Stimulated activated CD4-positive, alpha-beta T cell treated with anti-CD3 and anti-CD28 coated beads, TNF-alpha, amount 100 ng/mL, for 1 hour (primary cell): Measurements from ENCODE around the gene RPRML.
"Not testable (repeated sequence)": the region's sequence is repeated elsewhere in the genome, so short reads cannot be mapped to it uniquely, and the experiment has no call there.

Source experiments
- DNase-seq, 3 donors: peaks; one replicate each; pipeline ENCODE4 v3.0.0-alpha.2; 2020; ENCODE audit warnings: low read depth in 3 of 3, low spot score in 1 of 3

RPRML gene

GRCh38 chr17:46976626-46977270 lies 2.3 kb downstream of the RPRML start:
- DNase-seq, result no peak

- DNase-seq, result no peak
Observed at GRCh38 chr17:46975287-46975686, 3.8 kb downstream of the RPRML start.

GRCh38 chr17:46974086-46974485 lies 5.0 kb downstream of the RPRML start:
- DNase-seq, result no peak

DNA sequence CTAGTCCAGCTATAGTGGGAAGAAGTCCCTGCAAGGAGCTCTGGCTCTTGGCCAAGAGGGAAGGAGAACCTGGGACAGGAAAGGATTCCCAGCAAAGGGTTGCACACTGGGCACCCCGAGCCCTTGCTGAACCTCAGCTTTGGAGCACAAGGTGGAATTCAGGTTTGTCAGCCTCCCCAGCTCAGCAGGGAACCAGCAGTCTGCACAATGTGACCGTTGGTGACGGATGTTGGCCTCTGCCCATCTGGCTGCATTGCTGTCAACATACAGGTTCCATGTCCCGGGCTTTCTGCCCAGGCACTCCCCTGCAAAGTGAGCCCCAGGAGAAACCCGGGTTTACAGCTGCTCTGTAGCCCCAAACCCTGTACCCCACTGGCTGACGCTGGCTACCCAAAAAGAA lies 6.7 kb downstream of the RPRML start:
- no peak for DNase-seq

DNA sequence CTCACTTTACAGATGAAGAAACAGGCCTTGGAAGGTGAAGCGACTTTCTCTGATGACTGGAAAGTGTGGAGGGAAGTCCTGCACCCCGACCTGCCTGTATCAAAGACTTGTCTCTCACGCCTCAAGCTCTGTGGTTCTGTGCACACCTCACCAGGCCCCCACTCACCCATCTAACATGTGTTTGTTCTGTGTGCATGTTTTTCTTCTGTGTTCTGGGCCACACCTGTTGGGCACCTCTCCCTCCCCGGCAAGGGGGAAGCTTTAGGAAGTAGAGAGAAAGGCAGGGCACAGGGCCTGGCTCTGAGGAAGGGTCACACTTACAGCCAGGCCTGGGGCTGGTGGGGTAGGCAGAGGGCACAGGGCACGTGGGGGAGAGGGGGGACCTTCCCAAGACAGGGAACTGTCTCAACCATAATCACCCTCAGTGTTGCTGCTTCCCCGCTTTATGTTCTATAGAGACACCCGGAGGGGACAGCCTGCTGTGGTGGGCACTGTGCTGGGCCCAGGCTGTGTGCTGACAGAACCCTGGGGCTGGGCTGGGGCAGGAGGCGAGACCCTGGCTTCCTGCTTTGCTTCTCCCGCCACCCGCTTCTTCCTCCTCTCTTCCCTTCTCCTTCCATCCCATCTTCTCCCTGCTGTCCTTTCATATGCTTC lies 7.3 kb downstream of the RPRML start:
- no peak for DNase-seq

- DNase-seq, result no peak
Observed at GRCh38 chr17:46968896-46969295, 10.2 kb downstream of the RPRML start.

DNA sequence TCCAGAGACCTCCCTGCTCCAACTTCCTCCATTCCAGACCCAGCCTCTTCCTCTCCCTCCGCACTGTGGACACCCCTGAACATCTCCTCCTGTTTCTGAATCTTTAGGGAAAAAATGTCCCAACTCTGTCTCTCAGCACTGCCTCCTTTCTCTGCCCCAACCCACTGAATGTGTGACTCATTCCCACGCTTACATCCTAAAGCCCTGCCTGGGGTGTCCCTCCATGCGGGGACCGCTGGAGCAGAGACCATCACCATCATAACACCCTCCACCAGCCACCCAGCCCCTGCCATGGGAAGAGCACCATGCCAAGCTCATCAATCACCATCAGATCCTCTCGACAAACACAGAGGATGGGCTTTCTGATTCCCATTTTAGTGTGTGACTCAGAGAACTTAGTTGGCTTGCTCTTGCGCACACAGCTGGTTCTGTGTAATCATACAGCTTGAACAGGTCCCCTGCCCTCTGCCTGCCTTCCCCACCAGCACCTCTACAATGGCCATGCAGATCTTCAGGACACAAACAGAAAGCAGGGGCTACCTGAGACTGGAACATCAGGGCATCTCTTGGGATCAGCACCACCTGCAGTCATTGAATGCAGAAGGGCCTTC lies 10.7 kb downstream of the RPRML start:
- no peak for DNase-seq

DNA sequence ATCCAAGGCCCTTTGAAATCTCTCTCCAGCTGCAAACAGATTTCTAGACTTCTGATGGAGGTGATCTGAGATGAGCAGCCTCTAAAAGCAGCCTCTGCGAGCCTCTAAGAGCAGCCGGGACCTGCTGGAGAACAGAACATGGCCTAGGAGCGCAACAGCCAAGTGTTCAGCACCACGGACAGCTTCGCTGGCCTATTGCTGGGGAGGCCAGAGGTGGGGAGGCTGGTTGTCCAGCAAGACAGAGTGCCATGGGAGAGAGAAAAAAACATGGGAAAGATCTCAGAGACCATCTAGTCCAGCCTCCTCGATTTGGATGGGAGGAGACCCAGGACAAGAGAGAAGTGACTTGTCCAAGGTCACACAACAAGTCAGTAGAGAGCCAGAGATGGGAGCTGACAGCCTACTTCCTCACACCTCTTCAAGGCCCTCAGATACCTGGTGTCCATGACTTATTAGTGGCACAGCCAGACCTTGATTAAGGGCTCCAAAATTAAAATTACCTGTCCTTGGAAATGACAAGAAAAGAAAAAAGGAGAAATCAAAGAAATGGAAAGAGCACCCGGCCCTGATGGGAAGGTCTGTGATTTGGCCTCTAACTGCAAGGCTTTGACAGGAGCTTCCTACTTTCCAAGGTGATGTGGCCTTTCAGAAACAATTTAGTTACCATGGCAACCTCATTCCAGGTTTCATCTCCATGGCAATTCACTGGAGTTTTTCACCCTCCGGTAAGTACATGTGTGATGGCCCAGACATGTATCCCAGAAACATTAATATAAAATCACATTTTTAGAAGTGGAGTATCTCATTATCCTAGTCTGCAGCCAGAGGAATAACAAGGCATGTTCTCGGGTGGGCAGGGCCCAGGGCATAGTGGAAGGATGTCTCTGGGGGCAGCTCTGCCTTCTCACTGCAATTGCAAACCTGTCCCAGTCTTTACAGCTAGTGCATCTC lies 14.5 kb downstream of the RPRML start:
- no peak for DNase-seq

- no peak for DNase-seq
Observed at GRCh38 chr17:46963571-46963970, 15.5 kb downstream of the RPRML start.

DNA sequence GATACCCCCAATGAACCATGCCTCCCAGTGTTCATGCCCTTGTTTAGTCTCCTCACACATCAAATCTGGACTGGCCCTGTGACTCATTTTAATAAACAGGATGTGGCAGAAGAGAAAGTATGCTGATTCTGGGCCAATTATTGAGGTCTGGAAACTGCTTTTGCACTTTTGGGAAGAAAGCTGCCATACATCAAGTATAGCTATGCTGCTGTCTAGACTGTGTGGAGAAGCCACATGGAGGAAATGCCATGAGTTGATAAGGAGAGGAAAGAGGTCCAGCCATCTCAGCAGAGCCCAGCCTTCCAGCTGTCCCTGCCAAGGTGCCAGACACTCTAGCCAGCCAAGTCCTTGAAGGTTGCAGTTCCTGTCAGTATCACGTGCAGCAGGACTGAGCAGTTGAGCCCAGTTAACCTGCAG lies 16.7 kb downstream of the RPRML start:
- no peak for DNase-seq

DNA sequence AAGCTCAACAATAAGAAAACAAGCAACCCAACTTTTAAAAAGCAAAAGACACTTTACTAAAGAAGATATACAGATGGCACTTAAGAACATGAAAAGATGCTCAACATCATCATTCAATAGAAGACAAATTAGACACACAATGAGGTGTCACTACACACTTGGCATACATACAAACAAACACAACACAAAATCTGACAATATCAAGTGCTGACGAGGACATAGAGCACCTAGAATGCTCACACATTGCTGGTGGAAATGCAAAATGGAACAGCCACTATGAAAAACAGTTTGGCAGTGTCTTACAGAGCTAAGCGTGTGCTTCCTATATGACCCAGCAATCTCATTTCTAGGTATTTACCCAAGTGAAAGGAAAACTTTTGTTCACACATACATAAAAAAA lies 18.9 kb downstream of the RPRML start:
- DNase-seq, result no peak

DNA sequence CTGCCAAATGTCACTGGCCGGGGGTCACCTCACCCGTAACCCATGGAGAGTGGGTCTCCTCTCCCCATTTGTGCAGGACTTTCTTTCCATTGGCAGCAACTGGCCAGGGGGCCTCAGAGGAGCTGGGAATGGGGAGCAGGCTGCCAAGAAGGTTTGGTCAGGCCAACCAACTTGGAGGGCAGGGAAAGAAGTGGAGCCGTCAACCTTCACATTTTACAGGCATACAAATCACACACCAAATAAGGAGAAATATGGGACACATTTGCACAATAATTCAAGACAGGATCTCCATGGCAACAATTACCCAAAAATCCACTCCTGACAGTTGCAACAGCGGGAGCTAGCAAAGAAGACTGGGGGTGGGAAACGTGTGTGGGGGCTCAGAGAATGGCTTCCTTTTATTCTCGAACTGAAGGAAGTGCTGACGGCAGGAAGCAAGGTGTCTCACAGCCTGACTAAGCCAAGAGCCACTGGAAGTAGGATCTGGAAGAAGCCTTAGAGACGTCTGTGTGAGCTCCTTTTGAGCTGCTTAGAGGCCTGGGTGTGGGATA lies 20.9 kb downstream of the RPRML start:
- DNase-seq, result no peak

DNA sequence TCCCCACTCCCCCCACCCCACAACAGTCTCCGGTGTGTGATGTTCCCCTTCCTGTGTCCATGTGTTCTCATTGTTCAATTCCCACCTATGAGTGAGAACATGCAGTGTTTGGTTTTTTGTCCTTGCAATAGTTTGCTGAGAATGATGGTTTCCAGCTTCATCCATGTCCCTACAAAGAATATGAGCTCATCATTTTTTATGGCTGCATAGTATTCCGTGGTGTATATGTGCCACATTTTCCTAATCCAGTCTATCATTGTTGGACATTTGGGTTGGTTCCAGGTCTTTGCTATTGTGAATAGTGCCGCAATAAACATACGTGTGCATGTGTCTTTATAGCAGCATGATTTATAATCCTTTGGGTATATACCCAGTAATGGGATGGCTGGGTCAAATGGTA lies 25.9 kb downstream of the RPRML start:
- DNase-seq, result not testable (repeated sequence)

GRCh38 chr17:46952115-46952514 lies 26.9 kb downstream of the RPRML start:
- no peak for DNase-seq

DNA sequence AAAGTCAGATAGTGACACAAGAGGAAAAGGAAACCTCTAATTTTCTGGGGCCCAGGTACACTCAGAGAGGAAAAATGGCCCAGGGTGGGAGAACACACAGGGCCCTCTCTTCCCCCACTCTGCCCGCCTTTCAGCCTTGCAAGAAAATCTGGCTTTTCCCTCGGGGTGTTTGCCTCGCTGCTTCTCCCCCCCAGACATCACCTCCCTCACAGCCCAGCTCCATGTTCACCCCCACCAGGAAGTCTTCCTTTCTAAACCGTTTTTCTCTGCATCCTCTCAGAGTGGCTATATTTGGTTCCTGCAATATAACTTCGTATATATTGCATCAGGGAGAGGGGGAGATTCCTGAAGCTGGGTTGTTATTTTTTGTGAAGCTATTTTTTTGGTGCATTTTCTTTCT lies 27.3 kb downstream of the RPRML start:
- no peak for DNase-seq

GRCh38 chr17:46950997-46951621 lies 27.9 kb downstream of the RPRML start:
- DNase-seq, result no peak

DNA sequence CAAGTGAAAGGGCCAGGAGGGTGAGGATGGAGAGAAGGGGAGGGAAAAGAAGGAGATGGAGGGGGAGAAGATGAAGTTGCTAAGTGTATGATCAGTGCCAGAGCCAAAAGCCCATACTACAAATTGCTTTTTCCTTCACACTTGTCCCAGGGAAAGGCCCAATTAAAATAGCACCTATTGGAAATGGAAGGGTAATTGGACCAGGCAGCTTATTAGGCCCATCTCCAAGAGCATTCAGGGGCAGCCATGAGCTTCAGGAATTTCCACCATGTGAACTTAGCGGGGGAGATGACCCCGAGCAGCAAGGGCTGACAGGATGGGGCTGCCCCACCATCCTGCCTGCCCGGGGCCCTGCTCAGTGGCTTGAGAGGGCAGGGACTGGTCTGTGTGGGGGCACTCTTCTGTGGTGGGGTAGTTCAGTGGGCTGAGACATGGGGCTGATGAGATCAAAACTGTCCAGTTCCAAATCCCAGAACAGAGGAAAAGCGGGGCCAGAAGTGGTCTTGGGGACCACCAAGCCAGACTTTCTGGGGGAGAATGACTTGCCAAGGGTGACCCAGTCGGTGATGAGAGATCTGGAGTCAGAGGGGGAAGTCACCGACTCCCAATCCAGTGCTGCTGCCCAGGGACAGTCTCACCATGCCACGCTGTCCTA lies 28.6 kb downstream of the RPRML start:
- DNase-seq, result no peak

GRCh38 chr17:46949291-46950174 lies 29.5 kb downstream of the RPRML start:
- DNase-seq, result no peak

DNA sequence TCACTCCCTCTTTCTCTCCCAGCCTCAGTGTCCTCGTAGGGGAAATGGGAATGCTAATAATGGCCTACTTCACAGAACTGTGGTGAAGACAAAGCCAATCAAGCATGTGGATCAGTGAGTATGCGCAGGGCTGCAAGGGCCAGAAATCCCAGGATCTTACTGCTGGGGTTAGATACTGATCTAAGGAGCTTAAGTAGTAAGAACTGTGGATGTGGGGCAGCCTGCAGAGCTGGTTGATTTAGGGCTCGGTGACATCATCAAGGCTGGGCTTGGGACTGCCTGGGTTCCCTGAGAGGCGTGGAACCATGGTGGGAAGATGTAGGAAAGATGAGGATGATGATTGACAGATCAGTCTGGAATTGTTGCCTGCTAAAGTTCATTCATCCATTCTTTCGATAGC lies 30.5 kb downstream of the RPRML start:
- DNase-seq, result no peak
